ENCODE measurements around the gene RAB13.

GRCh38 chr1:153936011-153936802 lies 49.9 kb downstream of the RAB13 start:
- no peak for TF ChIP-seq CTCF (IDR thresholded peaks at IDR 0.05)
- no peak for TF ChIP-seq POLR2A (IDR thresholded peaks at IDR 0.05; ENCODE audit: low read depth)
- TF ChIP-seq EP300 (IDR thresholded peaks at IDR 0.05): no peak
- no peak for TF ChIP-seq POLR2AphosphoS5 (IDR thresholded peaks at IDR 0.05)

Measured in esophagus muscularis mucosa (tissue), 4 donors.